IMR-90 (cell line): ENCODE data around the gene FERMT3. TPM values are rescaled to one million over a fixed set of nuclear protein-coding genes. Genes with fewer than 3 reads are reported as not detected.

ENCODE experiments used
- ATAC-seq: fragments of 200-7000 bp; cut with Tn5 transposase; 2 replicates; pipeline ENCODE4 v1.9.1; 2020; ENCODE audit warnings: low read depth, mild to moderate bottlenecking, moderate library complexity
- BruUV-seq: library from RNA; stranded (reverse); fragments of 400-500 nt; replicated peaks from 2 replicates; lab custom pipeline; 2021; lab: Mats Ljungman, UMichigan
- CTCF ChIA-PET: fragments of 300-600 bp; formaldehyde crosslinking; extraction: SDS; loops from one replicate; lab custom pipeline; 2021; ENCODE audit warnings: antibody characterized with exemption; lab: Yijun Ruan, JAX
- POLR2A ChIA-PET: fragments of 300-600 bp; sonication (Branson Sonifier 250); formaldehyde crosslinking; loops from one replicate; lab custom pipeline; 2022; ENCODE audit warnings: antibody characterized with exemption; ENCODE audit not compliant: unreplicated experiment; lab: Charles Lee
- DNase-seq: peaks from one replicate; pipeline ENCODE4 v3.0.0; 2013
- H2AFZ ChIP-seq: replicated peaks from 2 replicates; pipeline ENCODE3; 2013; ENCODE audit warnings: low read length, mild to moderate bottlenecking; ENCODE audit not compliant: poor library complexity
- H2AK5ac ChIP-seq: 2 replicates; pipeline ENCODE4 v1.6.1; 2013; ENCODE audit warnings: low read depth, low read length, inconsistent platforms
- H2AK9ac ChIP-seq: replicated peaks from 2 replicates; pipeline ENCODE3; 2013; ENCODE audit warnings: mild to moderate bottlenecking, low read depth, low read length, moderate library complexity; ENCODE audit not compliant: poor library complexity
- H2BK120ac ChIP-seq: 2 replicates; pipeline ENCODE4 v1.6.1; 2013; ENCODE audit warnings: low read depth, low read length, inconsistent platforms
- H2BK15ac ChIP-seq: 3 replicates; pipeline ENCODE4 v1.6.1; 2013; ENCODE audit warnings: low read depth, low read length, inconsistent platforms
- H2BK20ac ChIP-seq: 2 replicates; pipeline ENCODE4 v1.6.1; 2013; ENCODE audit warnings: low read depth, mild to moderate bottlenecking, inconsistent platforms, low read length, moderate library complexity
- H2BK5ac ChIP-seq: 2 replicates; pipeline ENCODE4 v1.6.1; 2013; ENCODE audit warnings: mild to moderate bottlenecking, low read depth, low read length, inconsistent platforms; ENCODE audit not compliant: poor library complexity, severe bottlenecking
- H3K14ac ChIP-seq: replicated peaks from 2 replicates; pipeline ENCODE4 v1.6.1; 2013; ENCODE audit warnings: low read depth, low read length, inconsistent platforms
- H3K18ac ChIP-seq: 2 replicates; pipeline ENCODE4 v1.6.1; 2013; ENCODE audit warnings: low read depth, low read length, control low read depth
- H3K23ac ChIP-seq: 2 replicates; pipeline ENCODE4 v1.6.1; 2013; ENCODE audit warnings: low read depth, low read length, inconsistent platforms
- H3K27ac ChIP-seq: 2 replicates; pipeline ENCODE4 v1.5.1; 2013; ENCODE audit warnings: mild to moderate bottlenecking, control low read depth, low read length; ENCODE audit not compliant: insufficient read depth
- H3K27me3 ChIP-seq: 2 replicates; pipeline ENCODE4 v1.6.1; 2013; ENCODE audit warnings: low read length; ENCODE audit not compliant: control insufficient read depth, insufficient read depth
- H3K36me3 ChIP-seq: 2 replicates; pipeline ENCODE4 v1.6.1; 2013; ENCODE audit warnings: low read length, mixed read lengths; ENCODE audit not compliant: control insufficient read depth, insufficient read depth
- H3K4ac ChIP-seq: 2 replicates; pipeline ENCODE4 v1.6.1; 2013; ENCODE audit warnings: low read depth, low read length, inconsistent platforms
- H3K4me1 ChIP-seq: 2 replicates; pipeline ENCODE4 v1.6.1; 2013; ENCODE audit warnings: low read length, mixed read lengths; ENCODE audit not compliant: control insufficient read depth, insufficient read depth
- H3K4me2 ChIP-seq: 2 replicates; pipeline ENCODE4 v1.6.1; 2013; ENCODE audit warnings: low read depth, mild to moderate bottlenecking, control low read depth, low read length, moderate library complexity
- H3K4me3 ChIP-seq: 2 replicates; pipeline ENCODE4 v1.5.1; 2013; ENCODE audit warnings: low read depth, mild to moderate bottlenecking, control low read depth, low read length, moderate library complexity; ENCODE audit not compliant: insufficient read depth
- H3K56ac ChIP-seq: 2 replicates; pipeline ENCODE4 v1.6.1; 2013; ENCODE audit warnings: low read length, inconsistent platforms; ENCODE audit not compliant: insufficient read depth; ENCODE audit errors: extremely low read depth
- H3K79me1 ChIP-seq, 2 experiments: 2 replicates each; pipeline ENCODE4 v1.6.1; 2013; ENCODE audit warnings: low read length in 2 of 2, inconsistent platforms in 1 of 2, low read depth in 1 of 2
- H3K9ac ChIP-seq: 2 replicates; pipeline ENCODE4 v1.6.1; 2013; ENCODE audit warnings: low read depth, low read length, control low read depth
- H3K9me1 ChIP-seq: 2 replicates; pipeline ENCODE4 v1.6.1; 2013; ENCODE audit warnings: low read length, inconsistent platforms; ENCODE audit not compliant: insufficient read depth
- H3K9me3 ChIP-seq: 2 replicates; pipeline ENCODE4 v1.6.1; 2013; ENCODE audit warnings: low read length; ENCODE audit not compliant: control insufficient read depth, insufficient read depth
- H4K20me1 ChIP-seq: 2 replicates; pipeline ENCODE4 v1.6.1; 2013; ENCODE audit warnings: low read length, inconsistent platforms; ENCODE audit not compliant: insufficient read depth
- H4K5ac ChIP-seq: 2 replicates; pipeline ENCODE4 v1.6.1; 2013; ENCODE audit warnings: mild to moderate bottlenecking, low read depth, low read length, control low read depth
- H4K8ac ChIP-seq, 2 experiments: 2 replicates each; pipeline ENCODE4 v1.6.1; 2013; ENCODE audit warnings: low read depth in 2 of 2, low read length in 2 of 2, control low read depth in 1 of 2, inconsistent platforms in 1 of 2
- H4K91ac ChIP-seq: 2 replicates; pipeline ENCODE4 v1.6.1; 2013; ENCODE audit warnings: low read depth, low read length, inconsistent platforms; ENCODE audit not compliant: insufficient read depth
- BHLHE40 ChIP-seq: fragments of 150-350 bp; IDR thresholded peaks from 2 replicates; pipeline ENCODE4 v1.6.1; 2016; ENCODE audit warnings: mild to moderate bottlenecking, low read depth, low read length
- CHD1 ChIP-seq: IDR thresholded peaks from 2 replicates; pipeline ENCODE4 v1.6.1; 2012; ENCODE audit warnings: low read depth, low read length, improper control_type of control experiment
- MAFK ChIP-seq: IDR thresholded peaks from 2 replicates; pipeline ENCODE4 v1.6.1; 2012; ENCODE audit warnings: low read depth, low read length, improper control_type of control experiment
- MAZ ChIP-seq: IDR thresholded peaks from 2 replicates; pipeline ENCODE4 v1.6.1; 2012; ENCODE audit warnings: low read depth, mild to moderate bottlenecking, low read length, improper control_type of control experiment, moderate library complexity, borderline replicate concordance
- MXI1 ChIP-seq: IDR thresholded peaks from 2 replicates; pipeline ENCODE4 v1.6.1; 2012; ENCODE audit warnings: low read depth, mild to moderate bottlenecking, low read length, moderate library complexity, borderline replicate concordance
- NFE2L2 ChIP-seq: fragments of 150-350 bp; IDR thresholded peaks from 2 replicates; pipeline ENCODE4 v1.6.1; 2016; ENCODE audit warnings: low read depth, mild to moderate bottlenecking, low read length
- POLR2A ChIP-seq: IDR thresholded peaks from 2 replicates; pipeline ENCODE4 v1.6.1; 2012; ENCODE audit warnings: mild to moderate bottlenecking, low read depth, low read length
- RAD21 ChIP-seq: IDR thresholded peaks from 2 replicates; pipeline ENCODE4 v1.6.1; 2012; ENCODE audit warnings: low read length, improper control_type of control experiment
- RCOR1 ChIP-seq: IDR thresholded peaks from 2 replicates; pipeline ENCODE4 v1.6.1; 2012; ENCODE audit warnings: mild to moderate bottlenecking, low read length, improper control_type of control experiment; ENCODE audit not compliant: insufficient replicate concordance
- RFX5 ChIP-seq: IDR thresholded peaks from 2 replicates; pipeline ENCODE4 v1.8.0; 2012; ENCODE audit warnings: low read depth, mild to moderate bottlenecking, low read length, moderate library complexity
- SMC3 ChIP-seq: fragments of 150-350 bp; IDR thresholded peaks from 2 replicates; pipeline ENCODE4 v1.6.1; 2016; ENCODE audit warnings: low read depth, mild to moderate bottlenecking, antibody characterized with exemption, low read length, moderate library complexity
- WGBS, 2 experiments: methylation state at CpG; one replicate each; pipeline versions ENCODE4 v1.1.5 to v1.1.7; 2013; ENCODE audit warnings: missing lambda C conversion rate in 2 of 2; ENCODE audit not compliant: insufficient read length in 1 of 2; ENCODE audit errors: extremely low coverage in 2 of 2; 5-methylcytosine and 5-hydroxymethylcytosine counted together
- dilution Hi-C: fragments of 300-500 bp; cut with HindIII; formaldehyde crosslinking; loops from one replicate; pipeline ENCODE4 v1.14.3; 2018; ENCODE audit warnings: low sequenced_read_pairs; ENCODE audit not compliant: unreplicated experiment
- in situ Hi-C: fragments of 300-500 bp; cut with MboI; formaldehyde crosslinking; loops from 3 replicates; pipeline ENCODE4 v1.14.3; 2019; ENCODE audit warnings: low sequenced_read_pairs, inconsistent platforms, mixed read lengths
- intact Hi-C: fragments of 100-400 bp; cut with micrococcal nuclease; formaldehyde crosslinking; loops from 2 replicates; pipeline ENCODE4 v1.10.0; 2022
- polyA plus RNA-seq, 3 experiments: library from polyadenylated mRNA; depleted of rRNA; stranded (reverse); fragments of >200 nt; gene quantifications; 2 replicates each; pipeline ENCODE4 v1.2.3, GENCODE V29; 2012; ENCODE audit warnings: low replicate concordance in 1 of 3
- total RNA-seq: library from RNA; depleted of rRNA; stranded (reverse); fragments of >200 nt; gene quantifications from 2 replicates; pipeline ENCODE4 v1.2.3, GENCODE V29; 2012
- TF ChIP-seq, protein P1 (sequence below): fragments of 150-350 bp; IDR thresholded peaks from 2 replicates; pipeline ENCODE4 v1.6.1; 2017; ENCODE audit warnings: mild to moderate bottlenecking, antibody characterized with exemption, low read length, low read depth
- TF ChIP-seq, protein P2 (sequence below): conservative IDR thresholded peaks from 2 replicates; pipeline ENCODE4 v1.5.1; 2012; ENCODE audit warnings: mild to moderate bottlenecking, low read depth, low read length, improper control_type of control experiment
- TF ChIP-seq, protein P3 (sequence below): fragments of 150-350 bp; IDR thresholded peaks from 2 replicates; pipeline ENCODE4 v1.6.1; 2016; ENCODE audit warnings: low read depth, mild to moderate bottlenecking, low read length, moderate library complexity, borderline replicate concordance

Gene FERMT3
- total and polyA plus RNA-seq, 2 of the 4 experiments (the other 2 are of a cell fraction), result 0.36 to 2.3 TPM

DNA sequence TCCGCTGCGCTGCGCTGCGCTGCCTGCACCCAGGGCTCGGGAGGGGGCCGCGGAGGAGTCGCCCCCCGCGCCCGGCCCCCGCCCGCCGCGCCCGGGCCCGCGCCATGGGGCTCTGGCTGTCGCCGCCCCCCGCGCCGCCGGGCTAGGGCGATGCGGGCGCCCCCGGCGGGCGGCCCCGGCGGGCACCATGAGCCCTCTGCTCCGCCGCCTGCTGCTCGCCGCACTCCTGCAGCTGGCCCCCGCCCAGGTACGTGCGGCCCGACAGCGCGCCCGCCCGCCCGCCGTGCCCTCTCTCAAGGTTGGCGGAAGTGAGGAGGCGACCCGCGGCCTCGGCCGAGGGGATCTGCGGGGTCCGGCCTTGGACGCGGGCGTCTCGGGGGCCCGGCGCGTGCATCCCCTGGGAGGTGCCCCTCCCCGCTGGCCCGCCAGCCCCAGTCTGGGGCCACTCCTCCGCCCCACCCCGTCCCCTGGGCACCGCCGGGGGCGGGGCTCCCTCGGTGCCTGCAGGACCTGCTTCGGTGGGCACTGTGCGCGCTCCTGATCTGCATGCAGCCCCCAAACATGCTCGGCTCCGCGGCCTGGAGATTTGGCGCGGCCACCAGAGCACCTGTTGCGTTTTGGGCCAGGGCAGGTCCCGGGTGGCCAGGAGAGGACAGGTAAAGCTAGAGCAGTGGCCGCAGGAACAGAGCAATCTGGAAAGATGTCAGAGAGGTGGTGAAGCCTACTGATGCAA lies 28.3 kb downstream of the FERMT3 start:
- Histone ChIP-seq H4K20me1 (no peaks in the 10 kb centered on the region), H3K36me3 (peaks cover 19% of the 10 kb centered on the region), H3K9me3 (no peaks in the 10 kb centered on the region), H3K4me1 (peaks cover 9% of the 10 kb centered on the region), H3K79me1 (peaks cover 18 to 54% of the 10 kb centered on the region in 2 experiments), H3K23ac (peak overlapping the region; percentile 75; the same call in 1 of the 2 replicates), H3K27me3 (no peaks in the 10 kb centered on the region), H3K18ac (no peak overlapping the region), H3K14ac (peak overlapping the region; percentile 56), H2AFZ (peak overlapping the region; percentile 91), H3K56ac (no peak overlapping the region), H3K9ac (peak overlapping the region; percentile 81), H3K4ac (peak overlapping the region; percentile 20; the same call in 1 of the 2 replicates), H2AK9ac (peak overlapping the region; percentile 99), H2BK15ac (no peak overlapping the region), H4K5ac (no peak overlapping the region), H3K4me3 (peak overlapping the region; percentile 76), H3K4me2 (peak overlapping the region; percentile 75), H2BK120ac (0 out of 2 replicates have a peak overlapping the region, but pooled peaks have one; percentile 32), H2AK5ac (peak overlapping the region; percentile 64), H2BK20ac (no peak overlapping the region), H4K91ac (no peak overlapping the region), H2BK5ac (peak overlapping the region; percentile 15), H3K27ac (peak overlapping the region; percentile 62), H4K8ac (peak overlapping the region in 1 of 2 experiments; percentile 63; a peak in 1 of 4 replicates), H3K9me1 (peaks cover 2% of the 10 kb centered on the region; the same call in 1 of the 2 replicates)
- no TSS peak for BruUV-seq
- ATAC-seq (peak; percentile 37), DNase-seq (no peak)
- in situ Hi-C loops, result no loop called here
- intact Hi-C loops, result no loop called here
- 4% methylated on average over 27 of the region's 80 CpGs; no CpG with 5 or more reads in 1 of the 2 experiments for WGBS, 2 experiments
- ChIA-PET POLR2A (no interaction called here), CTCF (no interaction called here)
- dilution Hi-C loops, result no loop called here
- TF ChIP-seq POLR2A, result no peak
- TF ChIP-seq CHD1, result no peak
- TF ChIP-seq, protein P1, sequence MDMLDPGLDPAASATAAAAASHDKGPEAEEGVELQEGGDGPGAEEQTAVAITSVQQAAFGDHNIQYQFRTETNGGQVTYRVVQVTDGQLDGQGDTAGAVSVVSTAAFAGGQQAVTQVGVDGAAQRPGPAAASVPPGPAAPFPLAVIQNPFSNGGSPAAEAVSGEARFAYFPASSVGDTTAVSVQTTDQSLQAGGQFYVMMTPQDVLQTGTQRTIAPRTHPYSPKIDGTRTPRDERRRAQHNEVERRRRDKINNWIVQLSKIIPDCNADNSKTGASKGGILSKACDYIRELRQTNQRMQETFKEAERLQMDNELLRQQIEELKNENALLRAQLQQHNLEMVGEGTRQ, result no peak
- no peak for TF ChIP-seq BHLHE40
- TF ChIP-seq, protein P2, sequence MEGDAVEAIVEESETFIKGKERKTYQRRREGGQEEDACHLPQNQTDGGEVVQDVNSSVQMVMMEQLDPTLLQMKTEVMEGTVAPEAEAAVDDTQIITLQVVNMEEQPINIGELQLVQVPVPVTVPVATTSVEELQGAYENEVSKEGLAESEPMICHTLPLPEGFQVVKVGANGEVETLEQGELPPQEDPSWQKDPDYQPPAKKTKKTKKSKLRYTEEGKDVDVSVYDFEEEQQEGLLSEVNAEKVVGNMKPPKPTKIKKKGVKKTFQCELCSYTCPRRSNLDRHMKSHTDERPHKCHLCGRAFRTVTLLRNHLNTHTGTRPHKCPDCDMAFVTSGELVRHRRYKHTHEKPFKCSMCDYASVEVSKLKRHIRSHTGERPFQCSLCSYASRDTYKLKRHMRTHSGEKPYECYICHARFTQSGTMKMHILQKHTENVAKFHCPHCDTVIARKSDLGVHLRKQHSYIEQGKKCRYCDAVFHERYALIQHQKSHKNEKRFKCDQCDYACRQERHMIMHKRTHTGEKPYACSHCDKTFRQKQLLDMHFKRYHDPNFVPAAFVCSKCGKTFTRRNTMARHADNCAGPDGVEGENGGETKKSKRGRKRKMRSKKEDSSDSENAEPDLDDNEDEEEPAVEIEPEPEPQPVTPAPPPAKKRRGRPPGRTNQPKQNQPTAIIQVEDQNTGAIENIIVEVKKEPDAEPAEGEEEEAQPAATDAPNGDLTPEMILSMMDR, result peak; percentile 26; the same call in 1 of the 2 replicates
- TF ChIP-seq RCOR1, result no peak
- no peak for TF ChIP-seq RFX5
- TF ChIP-seq RAD21, result no peak
- peak; percentile 28; the same call in 1 of the 2 replicates for TF ChIP-seq MXI1
- TF ChIP-seq SMC3, result no peak
- TF ChIP-seq, protein P3, sequence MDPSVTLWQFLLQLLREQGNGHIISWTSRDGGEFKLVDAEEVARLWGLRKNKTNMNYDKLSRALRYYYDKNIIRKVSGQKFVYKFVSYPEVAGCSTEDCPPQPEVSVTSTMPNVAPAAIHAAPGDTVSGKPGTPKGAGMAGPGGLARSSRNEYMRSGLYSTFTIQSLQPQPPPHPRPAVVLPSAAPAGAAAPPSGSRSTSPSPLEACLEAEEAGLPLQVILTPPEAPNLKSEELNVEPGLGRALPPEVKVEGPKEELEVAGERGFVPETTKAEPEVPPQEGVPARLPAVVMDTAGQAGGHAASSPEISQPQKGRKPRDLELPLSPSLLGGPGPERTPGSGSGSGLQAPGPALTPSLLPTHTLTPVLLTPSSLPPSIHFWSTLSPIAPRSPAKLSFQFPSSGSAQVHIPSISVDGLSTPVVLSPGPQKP, result no peak
- peak; percentile 30; the same call in 1 of the 2 replicates for TF ChIP-seq MAZ
- TF ChIP-seq MAFK, result no peak
- no peak for TF ChIP-seq NFE2L2
